NOMO-1 (cell line): ENCODE measurements around the gene RHEB.

ENCODE experiments used
- DNase-seq, 2 experiments: peaks; one replicate each; lab custom pipeline; 2025; ENCODE audit not compliant: unreplicated experiment in 2 of 2; lab: John Stamatoyannopoulos, UW

RHEB gene

GRCh38 chr7:151504715-151505326 is 14.9 kb downstream of the RHEB start:
- no peak for DNase-seq

DNA sequence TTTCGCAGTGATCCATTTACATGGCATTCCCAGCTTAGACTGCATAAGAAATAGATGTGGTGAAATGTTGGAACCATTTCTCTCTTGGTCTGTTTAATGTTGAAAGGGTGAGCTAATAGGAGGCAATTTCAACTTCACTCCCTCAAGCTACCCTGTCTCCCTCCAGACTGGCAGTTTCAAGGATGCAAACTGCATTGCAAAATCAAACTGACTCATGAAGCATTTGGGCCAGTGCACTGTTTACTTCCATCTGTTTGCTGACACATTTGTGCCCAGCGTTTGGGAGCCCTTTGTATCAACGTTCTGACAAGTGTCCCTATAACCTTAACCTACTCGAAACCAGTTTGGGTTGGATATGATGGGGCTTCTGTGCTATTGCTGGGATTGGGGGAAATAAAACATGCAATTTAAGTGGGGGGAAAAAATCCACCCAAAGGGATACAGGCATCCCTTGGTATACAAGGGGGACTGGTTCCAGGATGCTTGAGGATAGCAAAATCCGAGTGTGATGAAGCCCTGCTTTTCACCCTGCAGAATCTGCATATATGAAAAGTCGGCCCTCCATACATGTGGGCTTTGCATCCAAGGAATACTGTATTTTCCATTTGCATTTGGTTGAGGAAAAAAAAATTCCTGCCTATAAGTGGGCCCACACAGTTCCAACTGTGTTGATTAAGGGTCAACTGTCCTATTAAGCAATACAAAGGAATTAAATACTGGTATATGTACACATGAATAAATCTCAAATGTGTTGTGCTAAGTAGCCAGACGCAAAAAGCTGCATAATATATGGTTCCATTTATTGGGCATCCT is 15.6 kb downstream of the RHEB start:
- peak in 1 of 2 experiments; percentile 60 for DNase-seq

DNA sequence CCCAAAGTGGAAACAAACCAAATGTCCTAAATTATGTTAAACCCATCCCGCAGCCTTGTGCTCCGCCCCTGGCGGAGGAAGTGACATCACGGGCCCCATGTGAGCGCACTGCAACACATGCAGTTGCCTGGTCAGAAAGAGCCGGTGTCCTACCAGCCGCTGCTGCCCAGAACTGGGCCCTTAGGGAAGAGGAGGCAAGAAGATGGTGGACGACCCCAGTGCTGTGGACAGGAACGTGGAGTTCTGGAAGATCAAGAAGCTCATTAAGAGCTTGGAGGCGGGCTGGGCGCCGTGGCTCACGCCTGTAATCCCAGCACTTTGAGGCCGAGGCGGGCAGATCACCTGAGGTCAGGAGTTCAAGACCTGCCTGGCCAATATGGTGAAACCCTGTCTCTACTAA is 18.0 kb downstream of the RHEB start:
- DNase-seq, result no peak

- DNase-seq, result no peak
Observed at GRCh38 chr7:151498495-151498894, 21.2 kb downstream of the RHEB start.

- no peak for DNase-seq
Observed at GRCh38 chr7:151497306-151497871, 22.3 kb downstream of the RHEB start.

DNA sequence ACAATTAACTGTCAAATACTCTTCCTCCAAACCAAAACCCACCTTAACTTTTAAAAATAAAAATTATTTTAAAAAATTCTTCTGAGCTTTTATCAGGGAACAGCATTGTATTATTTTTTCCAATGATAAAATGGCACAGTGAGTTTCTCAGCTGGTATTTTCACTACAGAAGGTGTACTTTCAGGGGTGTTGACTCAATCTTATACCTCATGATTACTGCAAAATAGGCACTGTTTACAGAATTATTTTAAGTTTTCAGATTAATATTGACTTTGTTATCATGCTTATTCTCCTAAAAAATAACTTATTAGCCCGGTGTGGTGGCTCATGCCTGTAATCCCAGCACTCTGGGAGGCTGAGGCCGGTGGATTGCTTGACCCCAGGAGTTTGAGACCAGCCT is 24.3 kb downstream of the RHEB start:
- DNase-seq, result no peak

DNA sequence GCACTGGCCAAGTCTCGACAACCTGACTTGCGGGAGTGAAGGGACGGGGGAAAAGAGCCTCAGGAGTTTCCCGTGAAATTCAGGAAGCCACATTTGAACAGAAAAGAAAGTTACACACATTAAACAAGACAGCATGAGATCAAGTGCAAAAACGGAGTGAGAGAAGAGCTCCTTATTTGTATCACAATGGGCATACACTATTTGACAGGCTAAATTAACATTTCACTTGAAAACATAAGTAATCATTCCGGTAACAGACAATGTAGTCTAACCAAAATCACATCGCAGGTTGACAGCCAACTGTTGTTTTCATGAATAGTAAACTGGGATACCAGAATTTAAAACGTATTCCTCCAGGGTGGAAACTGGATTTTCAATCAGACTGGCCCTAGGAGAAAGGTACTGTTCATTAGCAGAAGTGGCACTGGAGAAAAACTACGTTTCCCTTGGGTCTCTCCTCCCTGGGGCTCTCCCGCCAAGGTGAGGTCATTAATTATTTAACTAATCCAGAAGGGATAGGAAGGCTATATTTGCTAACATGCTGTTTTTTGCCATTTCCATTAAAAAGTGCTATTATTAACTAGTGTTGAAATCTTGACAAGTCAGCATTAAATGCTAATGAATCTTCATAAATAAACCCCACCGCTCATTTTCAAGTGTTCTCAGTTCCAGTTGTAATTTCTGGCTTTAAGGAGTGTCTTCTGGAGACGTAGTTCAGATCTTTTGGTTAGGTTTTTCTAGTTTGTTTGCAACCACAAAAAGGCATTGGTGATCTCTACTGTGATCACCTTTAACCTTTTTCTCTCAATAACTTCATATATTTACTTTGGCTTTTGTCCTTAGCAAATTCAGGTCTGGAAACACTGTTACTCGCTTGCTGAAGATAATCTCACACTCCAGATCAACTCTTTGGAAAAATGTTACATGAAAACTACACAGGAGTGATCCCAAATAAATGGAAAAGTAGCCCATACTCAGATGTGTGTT is 25.1 kb downstream of the RHEB start:
- no peak for DNase-seq

DNA sequence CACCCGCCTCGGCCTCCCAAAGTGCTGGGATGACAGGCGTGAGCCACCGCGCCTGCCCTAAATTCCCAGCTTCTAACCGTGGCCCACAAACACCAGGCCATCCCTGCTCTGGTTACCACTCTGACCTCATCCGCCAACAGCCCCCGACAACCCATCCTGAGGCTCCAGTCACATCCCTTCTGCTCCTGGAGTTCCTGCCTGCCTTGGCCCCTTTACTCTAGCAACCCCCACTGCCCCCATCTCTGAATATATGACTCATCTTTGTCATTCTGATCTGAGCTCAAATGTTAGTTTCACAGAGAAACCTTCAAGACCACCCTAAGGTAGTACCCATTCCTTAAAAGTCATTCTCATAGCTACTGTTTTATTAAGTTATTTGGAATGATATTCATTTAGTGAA is 26.6 kb downstream of the RHEB start:
- no peak for DNase-seq

DNA sequence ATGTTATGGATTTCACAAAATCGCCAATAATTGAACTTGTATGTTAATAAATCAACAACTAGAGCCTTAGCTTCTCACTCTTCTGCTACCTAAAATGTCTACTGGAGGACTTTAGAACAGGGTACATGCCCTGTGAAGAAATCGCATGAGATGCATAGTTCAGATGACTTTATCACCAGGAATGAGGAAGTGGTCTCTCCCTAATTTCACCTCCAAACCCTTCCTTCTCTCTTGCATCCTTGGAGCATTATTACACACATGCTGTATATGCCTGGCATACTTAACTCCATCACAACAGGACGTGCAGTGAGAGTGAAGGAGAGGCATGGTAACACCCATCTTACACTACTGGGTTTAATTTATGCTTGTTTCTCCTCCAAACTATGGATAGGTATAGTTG is 27.8 kb downstream of the RHEB start:
- peak; percentile 16 to 19 for DNase-seq

GRCh38 chr7:151490456-151491105 is 29.1 kb downstream of the RHEB start:
- no peak for DNase-seq

DNA sequence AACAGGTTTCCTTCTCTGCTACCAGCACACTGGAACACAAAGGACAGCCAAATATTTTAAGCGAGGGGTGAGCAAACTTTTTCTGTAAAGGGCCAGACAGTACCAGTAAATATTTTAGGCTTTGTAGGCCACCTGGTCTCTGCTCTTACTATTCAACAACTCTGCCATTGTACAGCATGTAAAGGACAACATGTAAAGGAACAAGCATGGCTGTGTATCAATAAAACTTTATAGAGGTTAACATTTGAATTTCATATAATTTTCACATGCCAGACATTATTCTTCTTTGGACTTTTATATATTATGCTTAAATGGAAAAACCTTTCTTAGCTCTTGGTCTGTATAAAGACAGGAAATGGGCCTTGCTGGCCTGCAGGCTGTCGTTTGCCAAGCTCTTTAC is 30.2 kb downstream of the RHEB start:
- DNase-seq, result no peak

- DNase-seq, result no peak
Observed at GRCh38 chr7:151488096-151488495, 31.6 kb downstream of the RHEB start.

- DNase-seq, result no peak
Observed at GRCh38 chr7:151487228-151487627, 32.5 kb downstream of the RHEB start.

DNA sequence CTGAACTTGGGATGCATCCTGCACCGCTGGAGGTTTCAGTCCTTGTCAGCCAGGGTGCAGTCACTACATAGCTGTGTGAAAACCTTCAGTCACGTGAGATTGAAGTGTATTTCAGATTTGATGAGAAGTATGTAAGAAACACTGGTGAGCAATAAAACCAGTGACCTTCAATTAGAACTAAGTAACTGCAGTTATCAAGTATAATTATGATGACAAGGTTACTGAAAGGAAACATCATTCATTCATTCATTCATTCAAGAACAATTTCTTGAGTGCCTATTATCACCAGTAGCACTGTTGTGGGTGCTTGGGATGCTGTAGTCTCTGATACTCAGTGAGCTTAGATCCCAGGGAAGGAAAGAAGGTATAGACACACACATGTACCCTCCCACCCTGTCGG is 33.6 kb downstream of the RHEB start:
- no peak for DNase-seq

- peak; percentile 13 to 53 for DNase-seq
Observed at GRCh38 chr7:151484971-151485707, 34.6 kb downstream of the RHEB start.

DNA sequence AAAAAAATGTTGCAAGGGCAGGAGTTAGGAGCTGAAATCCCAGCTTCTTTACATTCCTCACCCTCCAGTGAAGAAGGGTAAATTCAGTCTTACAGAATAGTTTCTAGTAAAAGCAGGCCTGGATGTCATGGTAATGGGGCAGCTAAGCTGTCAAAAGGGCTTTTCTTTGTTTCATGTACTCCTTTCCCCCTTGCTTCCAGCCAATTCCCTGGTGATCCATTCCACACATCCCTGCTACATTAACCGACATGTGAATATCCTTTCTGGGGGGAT is 36.0 kb downstream of the RHEB start:
- no peak for DNase-seq

- DNase-seq, result no peak
Observed at GRCh38 chr7:151482883-151483710, 36.6 kb downstream of the RHEB start.

- no peak for DNase-seq
Observed at GRCh38 chr7:151481650-151482505, 37.8 kb downstream of the RHEB start.
